ENCODE results near the gene MATN1.

Gene MATN1

GRCh38 chr1:30747033-30748008 lies 23.9 kb upstream of the MATN1 start:
- no peak for TF ChIP-seq CTCF (conservative IDR thresholded peaks at IDR 0.05; ENCODE audit: low read depth, low read length)
- no peak overlapping the region for H3K4me3 ChIP-seq (ENCODE audit: low read length)
- no peak for DNase-seq (ENCODE audit: low read depth)

DNA sequence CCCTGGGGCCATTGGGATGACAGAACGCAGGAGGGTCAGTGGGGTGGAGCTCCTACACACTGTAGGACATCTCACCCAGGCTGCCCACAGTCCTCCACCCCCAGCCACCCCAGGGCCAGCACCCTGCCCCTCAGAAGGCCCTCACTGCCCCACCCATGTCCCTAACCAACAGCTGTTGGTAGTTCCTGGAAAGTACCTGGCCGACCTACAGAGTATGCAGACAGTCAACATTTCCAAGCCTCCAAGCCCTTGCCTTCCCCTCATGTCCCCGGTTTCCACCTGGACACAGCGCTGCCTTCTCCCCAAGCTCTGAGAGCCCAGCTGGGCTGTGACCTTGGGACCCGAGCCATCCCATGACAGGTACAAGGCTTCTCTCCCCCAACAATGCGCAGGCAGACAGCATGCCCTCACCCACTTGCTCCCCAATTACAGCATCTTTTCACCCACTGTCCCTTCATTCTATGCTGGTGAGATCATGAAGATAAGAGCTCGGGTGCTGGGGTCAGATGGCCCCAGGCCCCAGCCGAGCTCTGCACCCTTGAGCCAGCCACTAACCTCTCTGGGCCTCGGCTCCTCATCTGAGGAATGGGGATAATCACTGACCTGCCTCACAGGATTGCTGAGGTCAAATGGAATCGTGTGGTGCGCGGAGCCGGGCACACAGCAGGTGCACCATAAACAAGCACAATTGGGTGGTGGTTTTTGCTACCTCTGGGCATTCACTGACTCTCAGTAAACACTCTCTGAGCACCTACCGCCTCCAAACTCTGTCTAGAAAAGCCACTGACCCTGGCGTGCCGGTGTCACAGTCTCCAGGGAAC lies 23.0 kb upstream of the MATN1 start:
- H3K4me3 ChIP-seq (ENCODE audit: low read length): no peak overlapping the region
- no peak for TF ChIP-seq CTCF (conservative IDR thresholded peaks at IDR 0.05; ENCODE audit: low read depth, low read length)
- no peak for DNase-seq (ENCODE audit: low read depth)

- no peak for DNase-seq (ENCODE audit: low read depth)
- no peak overlapping the region for H3K4me3 ChIP-seq (ENCODE audit: low read length)
- no peak for TF ChIP-seq CTCF (conservative IDR thresholded peaks at IDR 0.05; ENCODE audit: low read depth, low read length)
These were observed 22.4 kb upstream of the MATN1 start for GRCh38 chr1:30745834-30746208.

GRCh38 chr1:30745156-30745833 lies 21.9 kb upstream of the MATN1 start:
- H3K4me3 ChIP-seq (ENCODE audit: low read length): no peak overlapping the region
- DNase-seq (ENCODE audit: low read depth): no peak
- TF ChIP-seq CTCF (conservative IDR thresholded peaks at IDR 0.05; ENCODE audit: low read depth, low read length): no peak

DNA sequence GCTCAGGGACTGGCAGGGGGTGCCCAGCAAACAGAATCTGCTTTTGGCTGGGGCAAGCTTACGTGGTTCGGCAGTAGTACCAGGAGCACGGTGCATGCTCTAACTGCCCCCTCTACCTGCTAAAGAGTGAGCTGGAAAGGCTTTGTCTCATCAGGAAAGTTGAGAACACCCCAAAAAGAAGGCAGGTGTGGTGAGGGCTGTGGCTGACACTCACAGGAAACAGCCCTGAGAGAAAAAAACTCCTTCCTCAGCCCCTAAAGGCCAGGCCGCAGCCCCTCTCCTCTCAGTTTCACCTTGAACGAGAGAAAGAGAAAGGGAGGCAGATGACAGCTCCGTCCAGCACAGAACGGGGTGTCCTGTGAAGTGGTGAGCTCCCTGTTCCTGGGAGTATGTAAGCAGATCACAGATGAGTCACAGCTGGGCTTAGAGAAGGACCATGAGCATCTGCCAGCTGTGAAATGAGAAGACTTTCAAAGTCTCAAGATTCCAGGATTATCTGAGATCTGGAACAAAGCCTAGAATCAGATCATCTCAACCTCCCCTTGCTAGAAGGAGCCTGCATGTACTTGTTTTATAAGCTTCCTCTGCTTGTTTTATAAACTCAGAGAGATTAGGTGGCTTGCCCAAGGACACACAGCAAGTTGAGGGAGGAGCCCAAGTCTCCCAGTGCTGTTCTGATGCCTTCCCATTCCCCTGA lies 20.8 kb upstream of the MATN1 start:
- no peak for DNase-seq (ENCODE audit: low read depth)
- TF ChIP-seq CTCF (conservative IDR thresholded peaks at IDR 0.05; ENCODE audit: low read depth, low read length): no peak
- no peak overlapping the region for H3K4me3 ChIP-seq (ENCODE audit: low read length)

DNA sequence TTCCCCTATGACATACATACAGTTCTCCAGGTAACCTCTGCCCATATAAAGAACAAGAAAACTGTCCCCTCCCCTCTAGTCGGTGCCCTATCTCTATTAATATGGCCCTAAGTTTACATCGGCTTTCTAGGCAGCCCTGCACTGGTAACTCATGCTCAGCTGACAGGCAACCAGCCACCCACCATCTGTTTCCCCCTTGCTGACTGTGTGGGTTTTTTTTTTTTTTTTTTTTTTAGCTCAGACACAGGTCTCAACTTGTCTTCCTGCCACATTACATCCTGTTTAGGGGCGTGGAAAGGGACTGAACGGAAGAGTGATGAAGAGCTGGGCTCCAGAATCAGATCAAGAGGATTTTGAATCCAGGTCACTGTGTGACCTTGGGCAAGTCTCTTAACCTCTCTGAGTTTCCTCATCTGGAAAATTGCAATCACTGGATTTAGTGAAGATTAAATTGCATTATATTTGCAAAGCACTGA lies 20.2 kb upstream of the MATN1 start:
- TF ChIP-seq CTCF (conservative IDR thresholded peaks at IDR 0.05; ENCODE audit: low read depth, low read length): no peak
- no peak overlapping the region for H3K4me3 ChIP-seq (ENCODE audit: low read length)
- DNase-seq (ENCODE audit: low read depth): no peak
